IPS DF 6.9 (cell line): ENCODE measurements around the gene RIC1.
"Not testable (repeated sequence)": the region's sequence is repeated elsewhere in the genome, so short reads cannot be mapped to it uniquely, and the experiment has no call there.

Experiments
- DNase-seq: peaks from one replicate; pipeline ENCODE4 v3.0.0-alpha.2; 2013; ENCODE audit warnings: low read depth, low spot score
- H3K27ac ChIP-seq: one replicate; pipeline ENCODE4 v1.5.1; 2013; ENCODE audit warnings: low read length, control low read depth
- H3K27me3 ChIP-seq: 2 replicates; pipeline ENCODE4 v1.6.1; 2013; ENCODE audit warnings: mild to moderate bottlenecking, low read length; ENCODE audit not compliant: control insufficient read depth, insufficient read depth
- H3K36me3 ChIP-seq: 2 replicates; pipeline ENCODE4 v1.6.1; 2013; ENCODE audit warnings: low read length; ENCODE audit not compliant: control insufficient read depth, insufficient read depth
- H3K4me1 ChIP-seq: 2 replicates; pipeline ENCODE4 v1.6.1; 2013; ENCODE audit warnings: low read length; ENCODE audit not compliant: control insufficient read depth, insufficient read depth
- H3K4me3 ChIP-seq: 2 replicates; pipeline ENCODE4 v1.5.1; 2013; ENCODE audit warnings: mild to moderate bottlenecking, low read length
- H3K9me3 ChIP-seq: 2 replicates; pipeline ENCODE4 v1.6.1; 2013; ENCODE audit warnings: low read length, inconsistent platforms; ENCODE audit not compliant: control insufficient read depth, insufficient read depth
- WGBS: extraction: QIAGEN DNeasy Blood & Tissue Kit; methylation state at CpG from one replicate; pipeline ENCODE4 v1.1.7; 2013; ENCODE audit warnings: mixed read lengths, missing lambda C conversion rate; ENCODE audit not compliant: insufficient read length, insufficient coverage; 5-methylcytosine and 5-hydroxymethylcytosine counted together

RIC1 gene

GRCh38 chr9:5665059-5665458 is 36.2 kb downstream of the RIC1 start:
- no peaks in the 10 kb centered on the region for H3K36me3 ChIP-seq
- no peak overlapping the region for H3K27ac ChIP-seq
- no peaks in the 10 kb centered on the region for H3K9me3 ChIP-seq
- no CpG with 5 or more reads among the region's 3 CpGs for WGBS
- DNase-seq = no peak
- no peak overlapping the region for H3K4me3 ChIP-seq
- H3K27me3 ChIP-seq = no peaks in the 10 kb centered on the region
- H3K4me1 ChIP-seq = no peaks in the 10 kb centered on the region

GRCh38 chr9:5667391-5667790 is 38.5 kb downstream of the RIC1 start:
- Histone ChIP-seq H3K9me3 (no peaks in the 10 kb centered on the region), H3K36me3 (no peaks in the 10 kb centered on the region), H3K4me1 (no peaks in the 10 kb centered on the region), H3K27ac (no peak overlapping the region), H3K27me3 (no peaks in the 10 kb centered on the region), H3K4me3 (no peak overlapping the region)
- WGBS = no CpG with 5 or more reads among the region's 6 CpGs
- DNase-seq = no peak

GRCh38 chr9:5670079-5670478 is 41.2 kb downstream of the RIC1 start:
- no peak for DNase-seq
- no CpG with 5 or more reads among the region's 2 CpGs for WGBS
- Histone ChIP-seq H3K27ac (no peak overlapping the region), H3K9me3 (no peaks in the 10 kb centered on the region), H3K36me3 (no peaks in the 10 kb centered on the region), H3K27me3 (no peaks in the 10 kb centered on the region), H3K4me1 (no peaks in the 10 kb centered on the region), H3K4me3 (no peak overlapping the region)

- Histone ChIP-seq H3K9me3 (no peaks in the 10 kb centered on the region), H3K27ac (no peak overlapping the region), H3K4me1 (no peaks in the 10 kb centered on the region), H3K4me3 (no peak overlapping the region), H3K36me3 (no peaks in the 10 kb centered on the region), H3K27me3 (no peaks in the 10 kb centered on the region)
- WGBS = no CpG with 5 or more reads among the region's 3 CpGs
- DNase-seq = no peak
These were observed 42.9 kb downstream of the RIC1 start for GRCh38 chr9:5671711-5672353.

- not testable (repeated sequence) for H3K36me3 ChIP-seq, H3K27me3 ChIP-seq, H3K4me3 ChIP-seq, H3K4me1 ChIP-seq, H3K9me3 ChIP-seq, DNase-seq, H3K27ac ChIP-seq
- WGBS = no CpG with 5 or more reads among the region's 11 CpGs
These were observed 46.1 kb downstream of the RIC1 start for GRCh38 chr9:5675046-5675445.

GRCh38 chr9:5683591-5683990 is 54.7 kb downstream of the RIC1 start:
- not testable (repeated sequence) for DNase-seq, H3K27me3 ChIP-seq, H3K4me1 ChIP-seq, H3K4me3 ChIP-seq, H3K27ac ChIP-seq, H3K9me3 ChIP-seq, H3K36me3 ChIP-seq
- WGBS = no CpG with 5 or more reads among the region's 11 CpGs

GRCh38 chr9:5684101-5684500 is 55.2 kb downstream of the RIC1 start:
- no peaks in the 10 kb centered on the region for H3K36me3 ChIP-seq
- WGBS = no CpG with 5 or more reads among the region's 7 CpGs
- no peak overlapping the region for H3K27ac ChIP-seq
- H3K4me1 ChIP-seq = no peaks in the 10 kb centered on the region
- no peaks in the 10 kb centered on the region for H3K27me3 ChIP-seq
- no peak overlapping the region for H3K4me3 ChIP-seq
- H3K9me3 ChIP-seq = no peaks in the 10 kb centered on the region; the same call in 1 of the 2 replicates
- no peak for DNase-seq

- no peak for DNase-seq
- Histone ChIP-seq H3K4me1 (no peaks in the 10 kb centered on the region), H3K27ac (no peak overlapping the region), H3K36me3 (no peaks in the 10 kb centered on the region), H3K9me3 (no peaks in the 10 kb centered on the region; the same call in 1 of the 2 replicates), H3K4me3 (no peak overlapping the region), H3K27me3 (no peaks in the 10 kb centered on the region)
- no CpG with 5 or more reads among the region's 1 CpG for WGBS
These were observed 59.2 kb downstream of the RIC1 start for GRCh38 chr9:5688109-5688508.

- H3K4me1 ChIP-seq = no peaks in the 10 kb centered on the region
- H3K27ac ChIP-seq = no peak overlapping the region
- DNase-seq = no peak
- no peaks in the 10 kb centered on the region for H3K27me3 ChIP-seq
- H3K4me3 ChIP-seq = no peak overlapping the region
- WGBS = no CpG with 5 or more reads among the region's 1 CpG
- H3K36me3 ChIP-seq = no peaks in the 10 kb centered on the region
- H3K9me3 ChIP-seq = no peaks in the 10 kb centered on the region
These were observed 61.4 kb downstream of the RIC1 start for GRCh38 chr9:5690278-5690677.

GRCh38 chr9:5695860-5696259 is 67.0 kb downstream of the RIC1 start:
- Histone ChIP-seq H3K4me3 (no peak overlapping the region), H3K27ac (no peak overlapping the region), H3K36me3 (no peaks in the 10 kb centered on the region), H3K9me3 (no peaks in the 10 kb centered on the region), H3K27me3 (no peaks in the 10 kb centered on the region), H3K4me1 (no peaks in the 10 kb centered on the region)
- no peak for DNase-seq
- WGBS = no CpG with 5 or more reads among the region's 2 CpGs

- Histone ChIP-seq H3K27me3 (no peaks in the 10 kb centered on the region), H3K36me3 (no peaks in the 10 kb centered on the region), H3K4me1 (no peaks in the 10 kb centered on the region), H3K27ac (no peak overlapping the region), H3K4me3 (no peak overlapping the region), H3K9me3 (no peaks in the 10 kb centered on the region)
- DNase-seq = no peak
- WGBS = no CpG with 5 or more reads among the region's 2 CpGs
These were observed 68.0 kb downstream of the RIC1 start for GRCh38 chr9:5696884-5697283.
